Vagina (tissue), 2 donors: ENCODE results near the gene BCDIN3D. TPM values are rescaled to one million over a fixed set of nuclear protein-coding genes. Genes with fewer than 3 reads are reported as not detected.

ENCODE experiments used
- DNase-seq, 2 donors: peaks; one replicate each; pipeline ENCODE4 v3.0.0-alpha.2; 2017; ENCODE audit errors: extremely low spot score in 2 of 2
- H3K27ac ChIP-seq: fragments of 200-600 bp; sonication (generic); one replicate; pipeline ENCODE4 v1.5.1; 2019
- H3K27me3 ChIP-seq: fragments of 200-600 bp; sonication (generic); one replicate; pipeline ENCODE4 v1.5.1; 2019
- H3K36me3 ChIP-seq, 2 donors: fragments of 200-600 bp; sonication (generic); one replicate each; pipeline ENCODE4 v1.5.1; 2017 to 2019
- H3K4me1 ChIP-seq: fragments of 200-600 bp; sonication (generic); one replicate; pipeline ENCODE4 v1.5.1; 2019
- H3K4me3 ChIP-seq, 2 donors: fragments of 200-600 bp; sonication (generic); 1 replicate in 1 of 2; 2 replicates in 1 of 2; pipeline ENCODE4 v1.5.1; 2016 to 2019
- H3K9me3 ChIP-seq: fragments of 200-600 bp; sonication (generic); one replicate; pipeline ENCODE4 v1.5.1; 2019
- POLR2A ChIP-seq, 2 donors: fragments of 450-650 bp; IDR thresholded peaks; one replicate each; pipeline ENCODE4 v1.6.1; 2017; ENCODE audit warnings: antibody characterized with exemption in 2 of 2, mild to moderate bottlenecking in 2 of 2, moderate library complexity in 2 of 2
- POLR2AphosphoS5 ChIP-seq, 2 donors: sonication (generic); formaldehyde crosslinking; IDR thresholded peaks; one replicate each; pipeline ENCODE4 v1.9.0; 2017; ENCODE audit warnings: antibody characterized with exemption in 2 of 2, mild to moderate bottlenecking in 2 of 2, low read depth in 1 of 2; ENCODE audit not compliant: insufficient read depth in 1 of 2
- intact Hi-C: fragments of 100-400 bp; cut with DNase I; formaldehyde crosslinking; loops from one replicate; pipeline ENCODE4 v1.15.1; 2023
- total RNA-seq: library from RNA; depleted of rRNA; stranded (reverse); fragments of >200 nt; gene quantifications from one replicate; pipeline ENCODE4 v1.2.3, GENCODE V29; 2016
- TF ChIP-seq, protein P1 (sequence below), 3 experiments: fragments of 450-650 bp in 2 of 3; fragments of 200-600 bp in 1 of 3; sonication (generic) in 1 of 3; IDR thresholded peaks; one replicate each; pipeline ENCODE4 v1.5.1; 2017 to 2019; ENCODE audit warnings: antibody characterized with exemption in 3 of 3, mild to moderate bottlenecking in 2 of 3, moderate library complexity in 2 of 3

Gene BCDIN3D
- total RNA-seq, 1 donor from 2014 or later, result 2.7 TPM

DNA sequence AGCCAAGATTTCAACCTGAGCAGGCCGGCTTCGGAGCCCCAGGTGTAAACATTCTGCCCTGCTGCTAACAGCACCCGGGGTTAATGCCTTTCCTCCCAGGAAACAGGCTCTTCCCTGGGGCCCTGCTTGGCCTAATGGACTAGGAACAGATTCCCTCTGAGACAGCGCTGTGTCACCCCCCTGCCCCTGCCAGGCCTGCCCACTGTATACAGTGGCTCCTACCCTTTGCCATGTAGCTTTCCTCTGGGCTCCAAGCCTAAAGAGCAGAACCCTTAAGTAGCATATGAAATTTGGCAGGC lies 28.3 kb upstream of the BCDIN3D start:
- TF ChIP-seq POLR2A (IDR thresholded peaks at IDR 0.05) (no peak), POLR2AphosphoS5 (IDR thresholded peaks at IDR 0.05; ENCODE audit: insufficient read depth in 1 of 2, low read depth in 1 of 2) (no peak)
- TF ChIP-seq, protein P1, sequence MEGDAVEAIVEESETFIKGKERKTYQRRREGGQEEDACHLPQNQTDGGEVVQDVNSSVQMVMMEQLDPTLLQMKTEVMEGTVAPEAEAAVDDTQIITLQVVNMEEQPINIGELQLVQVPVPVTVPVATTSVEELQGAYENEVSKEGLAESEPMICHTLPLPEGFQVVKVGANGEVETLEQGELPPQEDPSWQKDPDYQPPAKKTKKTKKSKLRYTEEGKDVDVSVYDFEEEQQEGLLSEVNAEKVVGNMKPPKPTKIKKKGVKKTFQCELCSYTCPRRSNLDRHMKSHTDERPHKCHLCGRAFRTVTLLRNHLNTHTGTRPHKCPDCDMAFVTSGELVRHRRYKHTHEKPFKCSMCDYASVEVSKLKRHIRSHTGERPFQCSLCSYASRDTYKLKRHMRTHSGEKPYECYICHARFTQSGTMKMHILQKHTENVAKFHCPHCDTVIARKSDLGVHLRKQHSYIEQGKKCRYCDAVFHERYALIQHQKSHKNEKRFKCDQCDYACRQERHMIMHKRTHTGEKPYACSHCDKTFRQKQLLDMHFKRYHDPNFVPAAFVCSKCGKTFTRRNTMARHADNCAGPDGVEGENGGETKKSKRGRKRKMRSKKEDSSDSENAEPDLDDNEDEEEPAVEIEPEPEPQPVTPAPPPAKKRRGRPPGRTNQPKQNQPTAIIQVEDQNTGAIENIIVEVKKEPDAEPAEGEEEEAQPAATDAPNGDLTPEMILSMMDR (IDR thresholded peaks at IDR 0.05), result no peak
- DNase-seq, result no peak
- intact Hi-C loops, result no loop called here

DNA sequence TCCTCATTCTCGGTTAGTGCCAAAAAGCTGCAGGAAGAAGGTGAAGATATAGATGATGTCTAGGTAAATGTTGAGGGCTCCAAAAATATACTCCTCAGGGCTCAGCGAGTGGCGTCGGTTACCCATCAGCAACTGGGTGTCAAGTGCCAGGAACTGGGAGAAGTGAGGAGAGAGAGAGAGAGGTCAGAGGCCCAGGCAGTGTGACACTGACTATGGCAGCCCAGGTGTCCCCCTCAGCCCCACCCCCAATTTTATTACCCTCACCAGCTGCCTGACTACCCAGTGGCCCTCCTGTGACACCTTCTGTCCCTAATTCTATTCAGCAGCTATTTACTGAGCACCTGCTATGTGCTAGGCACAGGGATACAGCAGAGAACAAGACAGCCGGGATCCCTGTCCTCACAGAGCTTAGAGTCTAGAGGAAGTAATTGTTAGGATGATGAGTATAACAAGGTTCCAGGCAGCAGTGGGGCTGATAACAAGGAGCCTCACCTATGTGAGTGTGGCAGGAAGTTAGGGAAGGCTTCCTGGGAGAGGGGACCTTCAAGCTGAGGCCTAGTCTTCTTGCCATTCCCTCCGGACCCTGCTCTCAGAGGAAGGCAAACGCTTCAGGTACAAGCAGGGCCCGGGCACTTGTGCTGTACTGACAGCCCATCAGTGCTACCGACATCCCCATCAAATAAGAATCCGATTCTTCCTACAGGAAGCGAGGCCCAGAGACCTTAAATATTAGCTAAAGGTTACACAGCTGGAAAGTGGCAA lies 27.8 kb upstream of the BCDIN3D start:
- peak in 1 of 2 donors; percentile 82 for DNase-seq
- intact Hi-C loops, result no loop called here

More for the DNA sequence above, 28.3 kb upstream of the BCDIN3D start:
- no peaks in the 10 kb centered on the region for H3K9me3 ChIP-seq
- no peaks in the 10 kb centered on the region for H3K27me3 ChIP-seq
- H3K36me3 ChIP-seq, result no peaks in the 10 kb centered on the region
- H3K4me1 ChIP-seq, result peaks cover 37% of the 10 kb centered on the region
- H3K4me3 ChIP-seq, result no peak overlapping the region
- H3K27ac ChIP-seq, result no peak overlapping the region

DNA sequence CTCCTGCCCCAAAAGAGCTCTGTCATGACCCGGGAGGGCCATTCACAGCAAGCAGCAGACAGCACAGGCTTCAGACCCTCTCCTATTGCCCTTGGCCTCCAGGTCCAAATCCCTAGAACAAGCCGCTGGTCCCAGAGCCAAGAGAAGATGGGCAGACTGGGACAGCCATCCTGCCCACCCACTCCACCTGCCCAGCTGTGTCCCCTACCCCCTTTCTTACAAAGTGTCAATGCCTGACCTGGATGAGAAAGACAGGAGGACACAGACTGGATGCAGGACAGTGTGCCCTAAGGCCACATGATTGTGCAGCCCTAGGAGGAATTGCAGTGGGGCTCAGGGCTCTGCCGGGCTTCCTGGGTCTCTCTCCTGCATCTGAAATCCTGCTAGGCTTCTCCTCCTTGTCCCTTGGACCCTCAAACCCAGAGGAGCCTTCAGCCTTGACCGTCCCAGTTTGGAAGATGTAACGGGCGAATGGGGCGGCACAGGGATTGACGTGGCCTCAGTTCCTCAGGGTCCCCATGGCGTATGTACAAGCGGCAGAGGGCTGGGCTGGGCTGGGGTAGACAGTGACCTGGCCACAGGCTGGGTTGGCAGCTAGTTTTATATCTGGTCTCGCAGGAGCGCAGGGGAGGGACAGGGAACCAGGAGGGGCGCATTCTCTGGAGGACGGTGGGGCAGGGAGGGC lies 27.1 kb upstream of the BCDIN3D start:
- Histone ChIP-seq H3K27ac (peak overlapping the region; percentile 85), H3K4me1 (peaks cover 37% of the 10 kb centered on the region), H3K27me3 (no peaks in the 10 kb centered on the region), H3K9me3 (no peaks in the 10 kb centered on the region), H3K36me3 (no peaks in the 10 kb centered on the region), H3K4me3 (no peak overlapping the region)
- DNase-seq, result peak; percentile 88 to 93
- TF ChIP-seq, protein P1 (IDR thresholded peaks at IDR 0.05), result no peak
- TF ChIP-seq POLR2AphosphoS5 (IDR thresholded peaks at IDR 0.05; ENCODE audit: insufficient read depth in 1 of 2, low read depth in 1 of 2) (no peak), POLR2A (IDR thresholded peaks at IDR 0.05) (no peak)
- intact Hi-C loops, result loop anchor here (5.0 to 10.0 kb wide), 2 partner anchors 82 to 205 kb away; partner anchors contain the start of gene AQP2

More for the DNA sequence above, 27.8 kb upstream of the BCDIN3D start:
- Histone ChIP-seq H3K36me3 (no peaks in the 10 kb centered on the region), H3K27ac (peak overlapping the region; percentile 85), H3K9me3 (no peaks in the 10 kb centered on the region), H3K4me3 (no peak overlapping the region), H3K27me3 (no peaks in the 10 kb centered on the region), H3K4me1 (peaks cover 37% of the 10 kb centered on the region)
- no peak for TF ChIP-seq POLR2AphosphoS5 (IDR thresholded peaks at IDR 0.05; ENCODE audit: insufficient read depth in 1 of 2, low read depth in 1 of 2)
- no peak for TF ChIP-seq POLR2A (IDR thresholded peaks at IDR 0.05)
- TF ChIP-seq, protein P1 (IDR thresholded peaks at IDR 0.05), result no peak

DNA sequence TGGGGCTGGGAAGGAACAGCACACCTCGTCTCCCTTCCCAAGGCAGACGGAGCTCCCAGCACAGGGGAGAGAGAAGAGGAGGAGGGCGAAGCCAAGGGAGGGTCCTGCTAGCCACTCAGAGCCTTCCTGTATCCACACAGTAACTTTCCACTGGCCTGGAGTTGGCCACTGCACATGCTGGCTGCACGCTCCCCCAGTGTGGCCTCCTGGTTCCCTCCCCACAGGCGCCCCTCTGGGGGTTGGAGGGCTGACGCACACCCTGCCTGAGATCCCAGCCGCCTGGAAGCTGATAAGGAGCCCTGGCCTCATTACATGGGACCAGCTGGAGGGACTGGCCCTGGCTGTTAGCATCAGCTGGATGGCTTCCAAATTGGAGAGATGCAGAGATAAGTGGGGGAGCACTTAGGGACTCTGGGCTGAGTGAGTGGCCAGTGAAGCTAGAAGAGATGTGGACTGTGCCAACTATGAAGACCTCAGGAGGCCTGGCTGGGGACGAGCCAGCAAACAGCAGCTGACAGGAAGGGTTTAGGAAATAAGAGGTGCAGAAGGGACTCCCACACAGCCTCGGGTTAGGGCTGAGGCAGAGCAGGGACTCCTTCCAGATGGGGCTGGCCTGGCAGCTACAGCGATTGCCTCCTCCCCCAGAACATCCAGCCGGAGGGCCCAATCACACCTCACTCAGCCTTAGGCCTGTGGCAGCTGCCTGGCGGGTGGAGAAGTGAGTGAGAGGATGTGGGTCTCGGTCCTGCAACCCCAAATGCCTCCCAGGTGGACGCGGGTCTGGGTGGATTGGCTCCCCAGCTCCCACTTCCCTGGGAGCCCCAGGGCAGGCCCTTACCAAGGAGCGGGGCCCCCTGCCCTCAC lies 26.3 kb upstream of the BCDIN3D start:
- peak in 1 of 2 donors; percentile 99 for DNase-seq
- Histone ChIP-seq H3K27me3 (no peaks in the 10 kb centered on the region), H3K36me3 (no peaks in the 10 kb centered on the region), H3K4me1 (peaks cover 37% of the 10 kb centered on the region), H3K9me3 (no peaks in the 10 kb centered on the region), H3K27ac (peak overlapping the region; percentile 85), H3K4me3 (no peak overlapping the region)
- TF ChIP-seq POLR2A (IDR thresholded peaks at IDR 0.05) (no peak), POLR2AphosphoS5 (IDR thresholded peaks at IDR 0.05; ENCODE audit: insufficient read depth in 1 of 2, low read depth in 1 of 2) (peak; percentile 73 to 96)
- TF ChIP-seq, protein P1 (IDR thresholded peaks at IDR 0.05), result no peak
- intact Hi-C loops, result loop anchor here (5.0 to 10.0 kb wide), 2 partner anchors 83 to 206 kb away; partner anchors contain the start of gene AQP2
